ENCODE measurements around the gene ZBP1.

The ZBP1 gene

DNA sequence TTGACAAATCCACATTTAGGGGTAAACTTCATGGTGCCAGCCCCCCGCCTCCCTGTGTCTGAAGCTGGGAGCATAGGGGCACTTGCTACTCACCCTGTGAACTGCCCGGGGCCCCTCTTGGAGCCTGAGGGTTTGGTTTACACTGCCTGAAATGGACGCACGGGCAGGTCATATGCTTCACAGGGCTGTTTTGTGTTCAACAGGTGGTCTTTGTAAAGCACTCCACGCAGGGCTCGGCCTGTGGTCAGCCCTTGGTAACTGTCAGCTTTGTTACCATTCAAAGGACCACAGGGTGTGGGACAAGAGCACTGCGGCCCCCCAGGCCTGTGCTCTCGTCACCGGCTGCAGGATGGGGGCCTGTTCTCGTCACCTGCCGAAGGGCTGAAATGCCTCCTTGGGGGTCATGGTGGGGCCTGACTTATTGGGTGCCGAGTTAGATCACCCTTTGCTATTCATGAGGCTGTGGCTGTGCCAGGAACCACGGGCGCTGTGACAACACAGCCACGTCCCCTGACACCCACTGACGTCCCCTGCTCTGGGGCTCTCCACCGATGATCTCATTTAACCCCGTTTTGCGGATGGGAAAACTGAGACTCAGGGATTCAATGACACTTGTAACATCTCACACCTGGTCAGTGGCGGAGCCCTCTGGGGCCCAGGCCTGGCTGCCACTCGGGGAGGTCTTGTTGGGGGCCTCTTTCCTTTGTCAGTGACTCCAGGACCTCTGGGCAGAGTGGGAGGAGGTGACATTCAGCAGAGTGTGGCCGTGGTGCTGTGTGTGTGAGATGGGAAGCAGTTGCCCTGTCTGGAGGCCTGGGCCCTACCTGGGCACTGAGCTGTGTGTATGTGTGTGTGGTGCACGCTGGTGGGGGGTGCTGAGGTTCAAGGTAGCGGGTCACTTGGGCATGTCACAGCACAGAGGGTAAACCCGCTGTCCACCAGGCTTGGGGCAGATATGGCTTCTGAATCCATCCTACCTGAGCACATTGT is 24.9 kb downstream of the ZBP1 start:
- Histone ChIP-seq H3K9me3 (ENCODE audit: control insufficient read depth, insufficient read depth, low read depth, low read length) (no peaks in the 10 kb centered on the region), H3K27ac (ENCODE audit: low read depth, low read length) (no peak overlapping the region), H3K4me3 (ENCODE audit: low read depth, low read length) (no peak overlapping the region), H3K36me3 (ENCODE audit: control insufficient read depth, insufficient read depth, low read length) (no peaks in the 10 kb centered on the region), H3K4me1 (ENCODE audit: control insufficient read depth, insufficient read depth, low read length) (peaks cover 11% of the 10 kb centered on the region; the same call in 1 of the 2 replicates), H3K9ac (ENCODE audit: low read length) (no peak overlapping the region), H3K27me3 (ENCODE audit: control insufficient read depth, insufficient read depth, low read length) (no peaks in the 10 kb centered on the region)

DNA sequence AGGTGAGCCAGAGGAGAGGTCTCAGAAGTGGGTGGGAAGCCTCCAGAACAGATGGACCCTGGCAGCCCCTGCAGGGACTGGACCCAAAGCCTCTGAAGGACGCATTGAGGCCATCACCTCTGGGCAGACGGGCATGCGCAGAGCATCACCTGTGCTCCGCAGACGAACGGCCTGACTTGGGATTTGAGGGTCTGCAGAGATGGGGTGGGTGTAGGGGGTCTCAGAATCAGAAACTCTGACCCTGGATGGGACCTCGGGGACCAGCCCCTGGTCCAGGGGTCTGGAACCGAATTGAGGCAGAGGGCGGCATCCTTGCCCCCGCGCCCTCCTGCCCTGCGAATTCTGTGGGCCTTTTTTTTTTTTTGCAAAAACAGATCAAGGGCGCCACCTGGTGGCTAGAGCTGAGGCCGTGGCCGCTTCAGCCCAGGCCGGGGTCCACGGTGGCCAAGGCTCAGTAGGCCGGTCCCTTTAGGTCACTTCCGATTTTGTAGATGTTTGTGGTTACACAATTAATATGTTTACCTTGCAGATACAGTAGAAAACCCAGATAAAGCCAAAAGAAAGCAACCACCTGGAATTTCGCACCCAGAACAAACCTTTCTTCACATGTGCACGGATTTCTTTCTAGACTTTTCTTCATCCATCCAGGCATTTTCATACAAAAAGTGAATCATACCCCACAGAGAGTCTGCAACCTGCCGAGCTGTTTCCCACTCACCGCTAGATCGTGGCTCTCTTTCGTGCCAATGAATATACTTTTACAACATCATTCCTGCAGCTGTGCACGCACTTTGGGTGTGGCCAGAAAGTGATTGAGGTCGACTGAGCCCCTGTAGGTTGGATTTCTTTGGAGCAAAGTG is 25.9 kb downstream of the ZBP1 start:
- no peaks in the 10 kb centered on the region for H3K9me3 ChIP-seq (ENCODE audit: control insufficient read depth, insufficient read depth, low read depth, low read length)
- H3K27ac ChIP-seq (ENCODE audit: low read depth, low read length): no peak overlapping the region
- H3K36me3 ChIP-seq (ENCODE audit: control insufficient read depth, insufficient read depth, low read length): no peaks in the 10 kb centered on the region
- H3K9ac ChIP-seq (ENCODE audit: low read length): no peak overlapping the region
- no peak overlapping the region for H3K4me3 ChIP-seq (ENCODE audit: low read depth, low read length)
- peaks cover 11% of the 10 kb centered on the region; the same call in 1 of the 2 replicates for H3K4me1 ChIP-seq (ENCODE audit: control insufficient read depth, insufficient read depth, low read length)
- H3K27me3 ChIP-seq (ENCODE audit: control insufficient read depth, insufficient read depth, low read length): no peaks in the 10 kb centered on the region

DNA sequence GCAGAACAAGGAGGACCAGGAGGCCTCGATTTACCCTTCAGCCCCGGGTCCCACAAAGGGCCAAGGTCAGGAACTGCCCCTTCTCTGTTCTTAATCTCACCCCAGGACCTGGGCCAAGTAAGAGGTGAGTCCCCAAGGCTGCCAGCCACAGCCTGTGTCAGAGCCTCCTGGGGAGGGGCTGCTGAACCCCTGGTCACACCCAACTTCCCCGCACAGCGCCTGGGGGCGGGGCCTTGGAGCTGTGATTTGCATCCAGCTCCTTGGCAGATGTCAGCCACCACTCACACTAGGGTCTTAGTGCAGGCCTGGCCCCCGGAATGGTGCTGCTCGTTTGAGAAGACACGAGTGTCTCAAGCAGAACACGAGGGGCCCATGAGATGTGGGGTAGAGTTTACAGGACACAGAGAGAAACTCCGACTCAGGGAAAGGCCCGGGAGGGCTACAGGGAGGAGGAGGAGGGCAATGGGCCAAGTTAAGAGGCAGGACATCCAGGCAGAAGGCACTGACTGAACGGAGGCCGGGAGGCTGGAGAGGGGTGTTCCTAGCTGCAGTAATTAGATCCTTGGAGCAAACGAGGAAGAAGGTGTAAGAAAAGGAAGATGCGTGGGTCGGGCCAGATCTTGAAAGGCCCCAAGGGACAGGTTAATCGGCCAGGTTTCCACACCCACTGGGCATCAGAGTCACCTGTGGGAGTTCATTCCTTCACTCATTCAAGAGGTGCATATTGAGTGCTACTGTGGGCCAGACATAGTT is 26.9 kb downstream of the ZBP1 start:
- Histone ChIP-seq H3K4me1 (ENCODE audit: control insufficient read depth, insufficient read depth, low read length) (peaks cover 9% of the 10 kb centered on the region; the same call in 1 of the 2 replicates), H3K9ac (ENCODE audit: low read length) (no peak overlapping the region), H3K4me3 (ENCODE audit: low read depth, low read length) (no peak overlapping the region), H3K9me3 (ENCODE audit: control insufficient read depth, insufficient read depth, low read depth, low read length) (no peaks in the 10 kb centered on the region), H3K27me3 (ENCODE audit: control insufficient read depth, insufficient read depth, low read length) (no peaks in the 10 kb centered on the region), H3K36me3 (ENCODE audit: control insufficient read depth, insufficient read depth, low read length) (no peaks in the 10 kb centered on the region), H3K27ac (ENCODE audit: low read depth, low read length) (no peak overlapping the region)

DNA sequence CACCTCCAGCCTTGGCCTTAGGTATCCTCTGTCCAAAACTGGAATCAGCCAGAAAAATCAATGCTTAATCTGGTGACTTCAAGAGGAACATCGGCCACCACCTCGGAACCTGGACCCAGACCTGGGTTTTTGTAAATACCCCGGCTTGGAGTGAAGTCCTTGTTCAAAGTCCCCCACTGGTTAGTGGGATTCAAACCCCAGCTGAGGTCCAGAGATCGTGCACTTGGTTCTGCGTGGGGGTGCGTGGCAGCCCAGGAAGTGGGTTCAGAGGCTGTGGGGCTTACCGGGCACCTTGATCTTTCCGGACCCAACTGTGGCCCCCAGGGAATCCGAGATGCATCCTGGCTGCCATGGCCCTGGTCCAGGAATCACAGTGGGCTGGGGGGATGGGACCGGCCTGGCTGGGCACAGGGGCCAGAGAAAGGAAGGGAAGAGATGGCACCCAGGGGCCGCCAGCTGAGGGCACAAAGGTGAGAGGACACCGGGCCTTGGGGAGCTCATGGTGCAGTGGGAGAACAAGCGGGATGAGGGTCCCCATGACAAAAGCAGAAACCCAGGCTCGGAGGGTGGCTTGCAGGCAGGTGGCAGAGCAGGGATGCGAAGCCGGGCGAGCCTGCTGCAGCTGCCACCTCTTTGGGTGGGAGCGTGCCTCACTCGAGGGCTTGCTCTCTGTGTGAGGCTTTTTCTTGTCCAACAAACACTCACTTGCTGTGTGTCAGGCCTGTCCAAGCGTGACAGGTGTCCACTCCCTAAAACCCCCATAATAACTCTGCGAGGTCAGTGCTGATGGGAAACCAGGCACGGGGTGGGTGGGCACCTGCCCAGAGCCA is 27.7 kb downstream of the ZBP1 start:
- peaks cover 6% of the 10 kb centered on the region; the same call in 1 of the 2 replicates for H3K4me1 ChIP-seq (ENCODE audit: control insufficient read depth, insufficient read depth, low read length)
- 0 out of 2 replicates have a peak, but pooled peaks cover 7% of the 10 kb centered on the region for H3K9me3 ChIP-seq (ENCODE audit: control insufficient read depth, insufficient read depth, low read depth, low read length)
- H3K4me3 ChIP-seq (ENCODE audit: low read depth, low read length): no peak overlapping the region
- no peak overlapping the region for H3K9ac ChIP-seq (ENCODE audit: low read length)
- H3K27ac ChIP-seq (ENCODE audit: low read depth, low read length): no peak overlapping the region
- no peaks in the 10 kb centered on the region for H3K36me3 ChIP-seq (ENCODE audit: control insufficient read depth, insufficient read depth, low read length)
- no peaks in the 10 kb centered on the region for H3K27me3 ChIP-seq (ENCODE audit: control insufficient read depth, insufficient read depth, low read length)

DNA sequence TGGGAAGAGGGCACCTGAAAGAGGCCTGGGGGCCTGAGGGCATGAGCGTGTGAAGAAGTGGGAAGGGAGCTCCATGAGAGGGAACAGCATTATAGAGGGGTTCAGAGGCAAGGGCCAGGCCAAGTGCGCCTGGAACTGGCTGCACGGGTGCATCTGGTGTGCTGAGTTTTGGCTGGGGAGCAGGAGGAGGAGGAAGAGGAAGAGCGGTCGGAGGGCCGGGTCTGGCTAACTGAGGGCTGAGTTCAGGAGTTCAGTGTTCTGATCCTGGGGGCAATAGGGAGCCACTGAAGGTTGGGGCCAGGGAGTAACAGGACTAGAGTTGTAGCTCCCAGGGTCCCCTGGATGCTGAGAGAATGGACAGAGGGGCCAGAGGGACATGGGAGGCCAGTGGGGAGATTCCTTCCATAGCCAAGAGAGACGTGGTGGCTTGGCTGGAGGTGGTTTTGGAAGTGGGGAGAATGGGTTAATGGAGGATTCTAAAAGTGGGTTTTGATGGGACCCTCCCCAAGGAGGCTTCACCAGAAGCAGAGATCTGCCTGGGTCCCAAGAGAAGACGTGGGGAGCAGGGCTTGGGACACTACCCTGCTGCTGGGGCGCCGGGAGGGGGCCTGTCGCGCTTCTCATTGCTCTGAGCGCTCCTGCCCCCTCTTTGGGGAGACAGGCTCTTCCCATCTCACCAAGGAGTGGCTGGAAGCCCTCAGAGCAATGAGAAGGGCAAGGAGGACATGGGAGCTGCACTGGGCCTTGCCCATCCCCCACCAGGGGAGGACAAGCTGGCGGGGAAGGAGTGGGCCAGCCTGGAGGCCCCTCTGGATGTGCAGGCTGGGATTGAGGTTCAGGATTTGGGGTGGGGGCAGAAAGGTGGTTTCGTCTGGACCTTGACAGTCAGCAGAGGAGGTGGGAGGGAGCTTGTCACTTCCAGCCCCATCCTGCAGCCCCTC is 28.7 kb downstream of the ZBP1 start:
- H3K4me3 ChIP-seq (ENCODE audit: low read depth, low read length): no peak overlapping the region
- H3K36me3 ChIP-seq (ENCODE audit: control insufficient read depth, insufficient read depth, low read length): no peaks in the 10 kb centered on the region
- no peak overlapping the region for H3K27ac ChIP-seq (ENCODE audit: low read depth, low read length)
- peaks cover 7% of the 10 kb centered on the region; the same call in 1 of the 2 replicates for H3K4me1 ChIP-seq (ENCODE audit: control insufficient read depth, insufficient read depth, low read length)
- peaks cover 10% of the 10 kb centered on the region; the same call in 1 of the 2 replicates for H3K9me3 ChIP-seq (ENCODE audit: control insufficient read depth, insufficient read depth, low read depth, low read length)
- H3K27me3 ChIP-seq (ENCODE audit: control insufficient read depth, insufficient read depth, low read length): no peaks in the 10 kb centered on the region
- H3K9ac ChIP-seq (ENCODE audit: low read length): no peak overlapping the region

DNA sequence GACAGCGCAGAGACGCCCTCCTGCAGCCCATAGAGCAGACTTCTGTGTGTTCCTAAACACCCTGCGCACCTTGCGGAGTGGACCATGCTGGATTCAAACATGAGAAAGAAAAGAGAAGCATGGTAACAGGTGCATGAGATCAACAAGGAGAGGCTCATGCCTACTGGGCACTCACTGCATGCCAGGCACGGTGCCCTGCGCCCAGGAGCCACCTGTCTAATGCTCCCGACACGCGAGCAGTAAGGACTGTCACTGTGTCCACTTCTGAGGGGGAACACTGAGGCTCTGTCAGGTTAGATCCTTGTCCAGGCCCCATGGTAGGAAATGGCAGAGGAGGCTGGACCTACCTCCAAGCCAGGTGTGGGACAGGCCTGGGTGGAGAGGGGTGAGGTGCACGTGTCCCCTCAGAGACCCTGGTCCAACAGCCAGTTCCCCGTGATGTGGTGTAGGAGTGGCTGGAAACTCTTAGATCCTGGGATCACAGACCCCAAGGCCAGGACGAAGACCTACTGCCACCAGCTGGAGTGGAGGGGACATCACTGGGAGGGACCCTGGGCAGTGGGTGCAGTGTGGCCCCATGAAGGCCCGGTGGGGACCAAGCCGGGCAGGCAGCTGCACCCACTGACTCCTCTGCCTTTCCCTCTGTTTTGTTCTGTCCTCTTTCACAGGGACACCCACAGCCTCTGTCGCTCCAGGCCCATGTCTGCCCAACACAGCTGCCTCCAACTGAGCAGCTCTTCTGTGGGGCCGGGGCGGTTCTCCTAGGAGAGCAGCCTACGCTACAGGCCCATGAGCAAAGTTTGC is 29.5 kb downstream of the ZBP1 start:
- no peaks in the 10 kb centered on the region for H3K36me3 ChIP-seq (ENCODE audit: control insufficient read depth, insufficient read depth, low read length)
- no peak overlapping the region for H3K4me3 ChIP-seq (ENCODE audit: low read depth, low read length)
- peaks cover 10% of the 10 kb centered on the region; the same call in 1 of the 2 replicates for H3K9me3 ChIP-seq (ENCODE audit: control insufficient read depth, insufficient read depth, low read depth, low read length)
- H3K9ac ChIP-seq (ENCODE audit: low read length): no peak overlapping the region
- peaks cover 12% of the 10 kb centered on the region; the same call in 1 of the 2 replicates for H3K4me1 ChIP-seq (ENCODE audit: control insufficient read depth, insufficient read depth, low read length)
- no peak overlapping the region for H3K27ac ChIP-seq (ENCODE audit: low read depth, low read length)
- no peaks in the 10 kb centered on the region for H3K27me3 ChIP-seq (ENCODE audit: control insufficient read depth, insufficient read depth, low read length)

DNA sequence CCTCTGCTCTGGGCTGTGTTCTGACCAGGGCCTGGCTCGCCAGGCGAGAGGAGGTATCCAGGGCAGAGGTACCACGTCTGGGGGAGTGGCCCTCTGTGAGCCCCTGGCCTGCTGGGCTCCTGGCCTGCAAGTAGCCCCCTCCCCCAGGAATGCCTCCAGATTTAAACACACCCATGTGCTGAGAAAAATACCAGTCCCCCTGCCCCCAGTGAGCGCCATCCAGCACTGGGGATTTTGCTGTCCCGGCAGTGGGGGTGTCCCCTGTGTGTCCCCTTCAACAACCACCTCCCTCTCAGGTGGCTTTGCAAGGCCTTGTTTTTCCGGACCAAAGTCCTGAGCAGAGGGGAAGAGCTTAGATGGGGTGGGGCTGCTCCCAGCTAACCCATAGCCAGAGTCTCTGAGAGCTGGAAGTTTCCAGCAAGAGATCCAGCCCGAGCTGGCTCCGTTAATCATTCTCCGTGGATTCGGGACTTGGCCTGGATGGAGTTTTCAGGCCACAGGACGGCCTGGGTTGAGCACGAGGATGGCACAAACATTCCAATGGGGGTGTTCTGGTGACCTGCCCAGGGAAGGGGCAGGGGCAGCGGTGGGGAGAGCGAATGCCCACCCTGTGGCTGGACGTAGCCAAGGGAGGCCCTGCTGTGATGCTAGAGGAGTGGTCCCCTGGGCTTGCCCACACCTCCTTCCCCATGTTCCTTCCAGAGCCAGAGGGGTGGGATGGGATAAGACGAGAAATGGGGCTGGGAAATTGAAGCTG is 30.3 kb downstream of the ZBP1 start:
- H3K4me1 ChIP-seq (ENCODE audit: control insufficient read depth, insufficient read depth, low read length): peaks cover 12% of the 10 kb centered on the region; the same call in 1 of the 2 replicates
- H3K27me3 ChIP-seq (ENCODE audit: control insufficient read depth, insufficient read depth, low read length): no peaks in the 10 kb centered on the region
- H3K9ac ChIP-seq (ENCODE audit: low read length): no peak overlapping the region
- H3K4me3 ChIP-seq (ENCODE audit: low read depth, low read length): no peak overlapping the region
- H3K9me3 ChIP-seq (ENCODE audit: control insufficient read depth, insufficient read depth, low read depth, low read length): peaks cover 10% of the 10 kb centered on the region; the same call in 1 of the 2 replicates
- no peaks in the 10 kb centered on the region for H3K36me3 ChIP-seq (ENCODE audit: control insufficient read depth, insufficient read depth, low read length)
- no peak overlapping the region for H3K27ac ChIP-seq (ENCODE audit: low read depth, low read length)

DNA sequence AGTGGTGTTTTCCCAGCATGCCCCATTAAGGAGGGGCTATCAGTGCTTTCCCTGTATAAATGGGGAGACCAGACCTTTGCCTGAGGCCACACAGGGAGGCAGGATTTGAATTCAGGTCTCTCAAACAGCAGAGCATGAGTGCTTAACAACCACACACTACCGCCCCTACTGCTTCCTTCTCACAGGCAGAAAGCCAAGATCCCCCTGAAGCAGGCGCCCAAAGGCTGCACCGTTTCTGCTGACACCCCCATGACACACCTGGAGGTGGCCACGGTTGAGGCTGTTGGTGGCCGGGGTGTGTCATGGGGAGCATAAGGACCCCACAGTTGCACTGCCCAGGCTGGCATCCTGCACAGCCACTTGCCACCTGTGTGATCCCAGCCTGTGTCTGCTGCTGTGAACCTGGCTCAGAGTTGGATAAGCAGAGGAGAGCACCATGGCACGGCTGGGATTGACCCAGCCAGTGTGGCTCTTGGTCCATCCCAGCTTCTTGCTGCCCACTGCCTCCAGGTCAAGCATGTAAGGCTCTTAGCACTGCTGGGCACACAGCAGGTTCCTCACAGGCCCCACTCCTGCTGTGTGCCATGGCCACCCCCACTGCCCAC is 31.0 kb downstream of the ZBP1 start:
- Histone ChIP-seq H3K27me3 (ENCODE audit: control insufficient read depth, insufficient read depth, low read length) (no peaks in the 10 kb centered on the region), H3K27ac (ENCODE audit: low read depth, low read length) (no peak overlapping the region), H3K4me3 (ENCODE audit: low read depth, low read length) (no peak overlapping the region), H3K9me3 (ENCODE audit: control insufficient read depth, insufficient read depth, low read depth, low read length) (peaks cover 10% of the 10 kb centered on the region; the same call in 1 of the 2 replicates), H3K9ac (ENCODE audit: low read length) (no peak overlapping the region), H3K36me3 (ENCODE audit: control insufficient read depth, insufficient read depth, low read length) (no peaks in the 10 kb centered on the region), H3K4me1 (ENCODE audit: control insufficient read depth, insufficient read depth, low read length) (peaks cover 9% of the 10 kb centered on the region; the same call in 1 of the 2 replicates)

Data from HUES6 (cell line).